Measurements from ENCODE around the gene OR8A1. TPM values are rescaled to one million over a fixed set of nuclear protein-coding genes. Genes with fewer than 3 reads are reported as not detected.

Gene OR8A1
- total and polyA plus RNA-seq, 2 of the 4 experiments (the other 2 are of a cell fraction): not detected

- TF ChIP-seq CTCF (conservative IDR thresholded peaks at IDR 0.05; ENCODE audit: low read depth, low read length): no peak
- H3K9ac ChIP-seq (ENCODE audit: low read depth, low read length): no peak overlapping the region
- peaks cover 3% of the 10 kb centered on the region for H3K27me3 ChIP-seq (ENCODE audit: control insufficient read depth, insufficient read depth, low read length)
- ATAC-seq (ENCODE audit: low read depth): no peak
- H3K23ac ChIP-seq (ENCODE audit: low read depth, low read length): no peak overlapping the region
- H3K4ac ChIP-seq (ENCODE audit: low read depth, low read length): no peak overlapping the region
- H2BK15ac ChIP-seq (ENCODE audit: low read depth, low read length): no peak overlapping the region
- H3K27ac ChIP-seq (ENCODE audit: insufficient read depth, low read length): no peak overlapping the region
- ChIA-PET CTCF (no interaction called here), POLR2A (ENCODE audit: unreplicated experiment) (no interaction called here)
- no peak overlapping the region for H4K5ac ChIP-seq (ENCODE audit: low read depth, low read length)
- no peak overlapping the region for H4K91ac ChIP-seq (ENCODE audit: insufficient read depth, low read depth, low read length)
- no peak overlapping the region for H3K4me3 ChIP-seq (ENCODE audit: insufficient read depth, low read depth, low read length)
- no peak overlapping the region for H2AK5ac ChIP-seq (ENCODE audit: low read depth, low read length)
- H3K36me3 ChIP-seq (ENCODE audit: control insufficient read depth, insufficient read depth, low read length): no peaks in the 10 kb centered on the region
- H3K56ac ChIP-seq (ENCODE audit: extremely low read depth, insufficient read depth, low read length): no peak overlapping the region
- no peaks in the 10 kb centered on the region for H3K4me1 ChIP-seq (ENCODE audit: control insufficient read depth, insufficient read depth, low read length)
- BruUV-seq (replicated peaks): no TSS peak
- H2AFZ ChIP-seq (replicated peaks; ENCODE audit: low read length, poor library complexity): no peak overlapping the region
- no peak overlapping the region for H2BK5ac ChIP-seq (ENCODE audit: low read depth, low read length, poor library complexity, severe bottlenecking)
- no peak overlapping the region for H3K4me2 ChIP-seq (ENCODE audit: low read depth, low read length)
- no peaks in the 10 kb centered on the region for H4K20me1 ChIP-seq (ENCODE audit: insufficient read depth, low read length)
- WGBS, 2 experiments (ENCODE audit: extremely low coverage in 2 of 2, insufficient read length in 1 of 2): no CpG with 5 or more reads among the region's 3 CpGs
- no peak overlapping the region for H3K18ac ChIP-seq (ENCODE audit: low read depth, low read length)
- no peak overlapping the region for H4K8ac ChIP-seq (ENCODE audit: low read depth in 2 of 2, low read length in 2 of 2)
- no peak overlapping the region for H2BK120ac ChIP-seq (ENCODE audit: low read depth, low read length)
- intact Hi-C loops (cut with micrococcal nuclease) (no loop called here), dilution Hi-C loops (cut with HindIII; ENCODE audit: low sequenced_read_pairs, unreplicated experiment) (no loop called here), in situ Hi-C loops (cut with MboI; ENCODE audit: low sequenced_read_pairs) (no loop called here)
- H2AK9ac ChIP-seq (replicated peaks; ENCODE audit: low read depth, low read length, poor library complexity): no peak overlapping the region
- H3K9me3 ChIP-seq (ENCODE audit: control insufficient read depth, insufficient read depth, low read length): no peaks in the 10 kb centered on the region
- no peaks in the 10 kb centered on the region for H3K79me1 ChIP-seq (ENCODE audit: low read depth in 1 of 2, low read length in 2 of 2)
- no peak overlapping the region for H3K14ac ChIP-seq (replicated peaks; ENCODE audit: low read depth, low read length)
- no peaks in the 10 kb centered on the region for H3K9me1 ChIP-seq (ENCODE audit: insufficient read depth, low read length)
- DNase-seq: no peak
- H2BK20ac ChIP-seq (ENCODE audit: low read depth, low read length): no peak overlapping the region
Observed at GRCh38 chr11:124612045-124612444, 42.2 kb downstream of the OR8A1 start.
